Measurements from ENCODE around the gene IL17RD.

DNA sequence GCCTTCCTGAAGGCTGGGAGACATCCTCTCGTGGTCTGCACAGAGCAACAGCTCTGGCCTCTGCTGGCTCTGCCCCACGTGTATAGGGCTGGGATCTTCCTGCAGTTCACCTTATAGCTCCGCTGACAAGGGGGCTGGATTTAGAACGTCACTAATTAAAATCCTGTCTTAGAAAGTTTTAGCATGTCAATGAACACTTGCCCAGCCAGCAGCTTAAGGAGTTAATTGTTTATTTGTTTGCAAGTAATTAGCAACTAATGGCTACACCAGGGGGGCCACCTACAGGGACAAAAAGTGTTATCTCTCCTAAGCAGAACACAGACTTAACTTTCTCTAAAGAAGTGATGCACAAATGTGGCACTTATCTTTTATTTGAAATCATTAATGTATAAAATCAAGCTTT lies 34.7 kb upstream of the IL17RD start, which contains the start of gene HESX1:
- TF ChIP-seq, protein P1, sequence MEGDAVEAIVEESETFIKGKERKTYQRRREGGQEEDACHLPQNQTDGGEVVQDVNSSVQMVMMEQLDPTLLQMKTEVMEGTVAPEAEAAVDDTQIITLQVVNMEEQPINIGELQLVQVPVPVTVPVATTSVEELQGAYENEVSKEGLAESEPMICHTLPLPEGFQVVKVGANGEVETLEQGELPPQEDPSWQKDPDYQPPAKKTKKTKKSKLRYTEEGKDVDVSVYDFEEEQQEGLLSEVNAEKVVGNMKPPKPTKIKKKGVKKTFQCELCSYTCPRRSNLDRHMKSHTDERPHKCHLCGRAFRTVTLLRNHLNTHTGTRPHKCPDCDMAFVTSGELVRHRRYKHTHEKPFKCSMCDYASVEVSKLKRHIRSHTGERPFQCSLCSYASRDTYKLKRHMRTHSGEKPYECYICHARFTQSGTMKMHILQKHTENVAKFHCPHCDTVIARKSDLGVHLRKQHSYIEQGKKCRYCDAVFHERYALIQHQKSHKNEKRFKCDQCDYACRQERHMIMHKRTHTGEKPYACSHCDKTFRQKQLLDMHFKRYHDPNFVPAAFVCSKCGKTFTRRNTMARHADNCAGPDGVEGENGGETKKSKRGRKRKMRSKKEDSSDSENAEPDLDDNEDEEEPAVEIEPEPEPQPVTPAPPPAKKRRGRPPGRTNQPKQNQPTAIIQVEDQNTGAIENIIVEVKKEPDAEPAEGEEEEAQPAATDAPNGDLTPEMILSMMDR (conservative IDR thresholded peaks at IDR 0.05 in 1 of 2, IDR thresholded peaks at IDR 0.05 in 1 of 2; ENCODE audit: extremely low read depth in 1 of 2, insufficient read depth in 1 of 2, low read depth in 1 of 2, low read length in 2 of 2): no peak
- TF ChIP-seq EZH2 (IDR thresholded peaks at IDR 0.05; ENCODE audit: borderline replicate concordance, low read length): no peak

All from mammary epithelial cell (primary cell).